ENCODE measurements around the gene MARCHF2.
A peak's percentile ranks its signal among the peaks of the same experiment; 100 is the strongest.
"Not testable (repeated sequence)": the region's sequence is repeated elsewhere in the genome, so short reads cannot be mapped to it uniquely, and the experiment has no call there.

Gene MARCHF2, protein sequence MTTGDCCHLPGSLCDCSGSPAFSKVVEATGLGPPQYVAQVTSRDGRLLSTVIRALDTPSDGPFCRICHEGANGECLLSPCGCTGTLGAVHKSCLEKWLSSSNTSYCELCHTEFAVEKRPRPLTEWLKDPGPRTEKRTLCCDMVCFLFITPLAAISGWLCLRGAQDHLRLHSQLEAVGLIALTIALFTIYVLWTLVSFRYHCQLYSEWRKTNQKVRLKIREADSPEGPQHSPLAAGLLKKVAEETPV

DNA sequence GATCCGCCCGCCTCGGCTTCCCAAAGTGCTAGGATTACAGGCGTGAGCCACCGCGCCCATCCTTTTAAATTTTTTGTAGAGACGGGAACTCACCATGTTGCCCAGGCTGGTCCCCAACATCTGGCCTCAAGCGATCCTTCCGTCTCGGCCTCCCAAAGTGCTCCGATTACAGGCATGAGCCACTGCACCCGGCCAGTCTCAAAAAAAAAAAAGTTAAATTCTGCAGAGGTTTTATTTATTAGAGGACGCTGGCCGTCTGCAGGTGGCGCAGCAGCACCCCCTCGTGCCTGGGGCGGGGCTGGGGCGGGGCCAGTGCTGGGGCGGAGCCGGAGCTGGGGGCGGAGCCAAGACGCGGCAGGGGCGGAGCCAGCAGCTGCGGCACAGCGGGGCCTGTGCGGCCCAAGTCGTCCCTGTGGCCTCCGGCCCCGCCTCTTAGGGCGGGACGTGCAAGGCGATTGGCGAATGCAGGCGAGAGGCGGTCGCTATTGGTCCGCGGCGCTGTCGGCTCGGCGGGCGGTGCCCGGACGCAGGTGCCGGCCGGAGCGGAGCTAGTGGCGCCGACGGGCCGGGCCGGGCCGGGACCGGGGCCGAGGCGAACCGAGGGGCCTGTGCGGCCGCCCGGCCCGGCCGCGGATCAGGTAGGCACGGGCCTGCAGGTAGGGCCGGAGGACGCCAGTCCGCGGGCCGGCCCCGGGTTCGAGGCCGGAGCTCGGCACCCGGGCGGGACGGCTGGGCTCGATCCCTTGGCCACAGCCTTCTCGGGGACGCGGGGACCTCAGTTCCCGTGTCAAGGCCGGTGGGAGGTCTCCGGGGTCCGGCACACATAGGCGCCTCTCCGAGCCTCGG lies at the start of gene MARCHF2:
TSS of gene MARCHF2 (plus strand) at position 523 of the 846 bp plus-strand sequence. CDS start 8,536 bp downstream, outside the sequence.
- peak; percentile 96 for DNase-seq (ENCODE audit: low read depth)

DNA sequence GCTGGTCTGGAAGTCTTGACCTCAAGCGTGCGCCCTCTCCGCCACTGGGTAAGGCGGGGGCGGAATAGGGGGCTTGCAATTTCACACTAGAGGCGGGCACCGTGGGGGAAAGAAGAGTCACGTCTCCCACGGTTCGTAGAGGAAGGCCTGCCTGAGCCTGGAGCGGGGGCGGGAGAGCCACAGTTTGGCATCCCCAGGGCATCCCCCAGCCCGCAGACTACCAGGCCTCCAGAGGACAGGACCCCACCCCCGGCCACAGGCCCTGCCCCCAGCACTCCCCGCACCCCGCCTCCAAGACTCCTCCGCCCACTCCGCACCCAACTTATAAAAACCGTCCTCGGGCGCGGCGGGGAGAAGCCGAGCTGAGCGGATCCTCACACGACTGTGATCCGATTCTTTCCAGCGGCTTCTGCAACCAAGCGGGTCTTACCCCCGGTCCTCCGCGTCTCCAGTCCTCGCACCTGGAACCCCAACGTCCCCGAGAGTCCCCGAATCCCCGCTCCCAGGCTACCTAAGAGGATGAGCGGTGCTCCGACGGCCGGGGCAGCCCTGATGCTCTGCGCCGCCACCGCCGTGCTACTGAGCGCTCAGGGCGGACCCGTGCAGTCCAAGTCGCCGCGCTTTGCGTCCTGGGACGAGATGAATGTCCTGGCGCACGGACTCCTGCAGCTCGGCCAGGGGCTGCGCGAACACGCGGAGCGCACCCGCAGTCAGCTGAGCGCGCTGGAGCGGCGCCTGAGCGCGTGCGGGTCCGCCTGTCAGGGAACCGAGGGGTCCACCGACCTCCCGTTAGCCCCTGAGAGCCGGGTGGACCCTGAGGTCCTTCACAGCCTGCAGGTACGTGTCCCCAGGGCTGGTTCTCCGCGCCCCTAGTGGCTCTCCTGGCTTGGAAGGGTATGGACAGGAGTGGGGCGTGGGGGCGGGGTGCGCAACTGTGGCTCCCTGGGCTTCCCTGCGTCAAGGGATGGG lies 49.0 kb upstream of the MARCHF2 start, which contains the start of gene ANGPTL4:
TSS of gene ANGPTL4 (plus strand) at position 353 of the 969 bp plus-strand sequence. CDS start at position 520, 167 bp downstream.
- DNase-seq (ENCODE audit: low read depth) = peak; percentile 88

- DNase-seq (ENCODE audit: low read depth) = no peak
These were observed 47.0 kb upstream of the MARCHF2 start for GRCh38 chr19:8366121-8366581.

GRCh38 chr19:8366961-8367326 lies 46.2 kb upstream of the MARCHF2 start:
- peak; percentile 38 for DNase-seq (ENCODE audit: low read depth)

DNA sequence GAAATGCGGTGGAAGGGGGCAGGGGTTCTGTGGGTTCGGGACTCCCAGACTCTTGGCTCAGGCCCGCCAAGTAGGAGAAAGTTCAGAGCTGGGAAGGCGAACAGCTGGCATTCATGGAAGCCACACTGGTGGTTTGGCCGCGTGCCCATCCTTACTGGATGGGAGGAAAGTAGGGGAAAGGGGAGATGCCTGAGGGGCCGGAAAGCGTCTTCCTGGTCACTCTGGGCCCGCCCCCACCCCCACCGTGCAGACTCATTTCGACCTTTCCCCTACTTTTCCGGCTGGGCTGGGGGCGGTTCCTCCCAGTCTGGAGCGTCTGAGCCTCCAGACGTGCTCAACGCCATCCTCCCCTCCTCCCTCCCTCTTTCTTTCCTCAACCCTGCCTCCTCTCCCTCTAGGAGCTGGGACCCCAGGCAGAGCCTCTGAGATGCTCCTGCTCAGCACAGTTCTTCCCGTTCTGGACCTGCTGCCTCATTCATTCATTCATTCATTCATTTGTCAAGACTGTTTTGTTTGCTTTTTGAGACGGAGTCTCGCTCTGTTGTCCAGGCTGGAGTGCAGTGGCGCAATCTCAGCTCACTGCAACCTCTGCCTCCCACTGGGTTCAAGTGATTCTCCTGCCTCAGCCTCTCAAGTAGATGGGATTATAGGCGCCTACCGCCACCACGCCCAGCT lies 45.6 kb upstream of the MARCHF2 start:
- peak; percentile 96 for DNase-seq (ENCODE audit: low read depth)

GRCh38 chr19:8370176-8371010 lies 42.7 kb upstream of the MARCHF2 start:
- peak; percentile 73 for DNase-seq (ENCODE audit: low read depth)

DNA sequence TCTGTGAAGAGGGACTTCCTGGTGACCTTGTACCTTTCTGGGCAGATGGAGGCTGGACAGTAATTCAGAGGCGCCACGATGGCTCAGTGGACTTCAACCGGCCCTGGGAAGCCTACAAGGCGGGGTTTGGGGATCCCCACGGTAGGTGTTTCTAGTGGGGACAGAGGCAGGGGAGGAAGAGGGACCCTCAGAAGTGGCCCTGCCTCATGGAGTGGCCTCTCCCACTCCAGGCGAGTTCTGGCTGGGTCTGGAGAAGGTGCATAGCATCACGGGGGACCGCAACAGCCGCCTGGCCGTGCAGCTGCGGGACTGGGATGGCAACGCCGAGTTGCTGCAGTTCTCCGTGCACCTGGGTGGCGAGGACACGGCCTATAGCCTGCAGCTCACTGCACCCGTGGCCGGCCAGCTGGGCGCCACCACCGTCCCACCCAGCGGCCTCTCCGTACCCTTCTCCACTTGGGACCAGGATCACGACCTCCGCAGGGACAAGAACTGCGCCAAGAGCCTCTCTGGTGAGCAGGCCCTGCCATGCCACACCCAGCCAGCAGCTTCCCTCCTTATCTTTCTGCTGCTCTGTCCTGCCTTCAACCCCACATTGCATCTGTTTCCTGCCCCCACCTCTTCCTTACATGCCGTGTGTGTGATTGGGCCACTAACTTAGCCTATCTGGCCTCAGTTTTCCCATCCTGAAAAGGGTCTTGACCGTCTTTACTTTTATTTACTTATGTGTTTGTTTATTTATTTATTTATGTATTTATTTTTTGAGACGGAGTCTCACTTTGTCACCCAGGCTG lies 41.9 kb upstream of the MARCHF2 start:
- no peak for DNase-seq (ENCODE audit: low read depth)

GRCh38 chr19:8373867-8374813 lies 39.0 kb upstream of the MARCHF2 start:
- peak; percentile 51 for DNase-seq (ENCODE audit: low read depth)

GRCh38 chr19:8375766-8376165 lies 37.3 kb upstream of the MARCHF2 start:
- not testable (repeated sequence) for DNase-seq (ENCODE audit: low read depth)

GRCh38 chr19:8376373-8376974 lies 36.6 kb upstream of the MARCHF2 start:
- DNase-seq (ENCODE audit: low read depth) = not testable (repeated sequence)

DNA sequence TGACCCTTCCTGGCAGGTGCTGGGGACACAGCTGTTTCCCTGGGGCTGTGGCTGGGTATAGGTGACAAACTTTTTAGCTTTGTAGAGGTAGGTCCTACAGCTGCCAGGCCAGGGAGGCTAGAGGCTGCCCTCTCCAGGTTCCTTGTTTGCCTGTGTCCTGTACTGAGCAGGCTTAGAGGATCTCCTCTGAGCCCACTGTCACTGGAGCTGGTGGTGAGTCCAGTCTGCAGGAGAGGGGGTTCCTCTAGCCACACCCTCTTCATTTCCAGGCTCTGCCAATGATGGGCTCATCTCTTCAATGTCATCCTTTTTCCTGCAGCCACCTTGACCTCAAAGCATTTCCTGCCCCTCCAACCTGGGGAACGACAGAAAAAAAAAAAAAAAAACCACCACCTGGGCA lies 35.5 kb upstream of the MARCHF2 start:
- DNase-seq (ENCODE audit: low read depth) = no peak

- not testable (repeated sequence) for DNase-seq (ENCODE audit: low read depth)
These were observed 33.8 kb upstream of the MARCHF2 start for GRCh38 chr19:8379156-8379891.

DNA sequence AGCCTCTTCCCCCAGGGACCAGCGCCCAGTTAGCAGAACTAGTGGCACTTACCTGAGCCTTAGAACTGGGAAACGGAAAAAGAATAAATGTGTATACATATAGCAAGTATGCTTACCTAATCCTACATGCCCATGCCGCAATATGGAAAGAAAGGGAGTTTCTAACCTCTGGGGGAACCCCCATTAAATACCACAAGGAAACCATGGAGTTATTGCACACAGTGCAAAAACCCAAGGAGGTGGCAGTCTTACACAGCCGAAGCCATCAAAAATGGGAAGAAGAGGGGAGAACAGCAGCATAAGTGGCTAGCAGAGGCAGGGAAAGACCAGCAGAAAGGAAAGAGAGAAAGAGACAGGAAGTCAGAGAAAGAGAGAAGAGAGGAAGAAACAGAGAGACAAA lies 28.5 kb upstream of the MARCHF2 start:
- DNase-seq (ENCODE audit: low read depth) = not testable (repeated sequence)

GRCh38 chr19:8385103-8385502 lies 28.0 kb upstream of the MARCHF2 start:
- DNase-seq (ENCODE audit: low read depth) = not testable (repeated sequence)

GRCh38 chr19:8385566-8385965 lies 27.5 kb upstream of the MARCHF2 start:
- not testable (repeated sequence) for DNase-seq (ENCODE audit: low read depth)

DNA sequence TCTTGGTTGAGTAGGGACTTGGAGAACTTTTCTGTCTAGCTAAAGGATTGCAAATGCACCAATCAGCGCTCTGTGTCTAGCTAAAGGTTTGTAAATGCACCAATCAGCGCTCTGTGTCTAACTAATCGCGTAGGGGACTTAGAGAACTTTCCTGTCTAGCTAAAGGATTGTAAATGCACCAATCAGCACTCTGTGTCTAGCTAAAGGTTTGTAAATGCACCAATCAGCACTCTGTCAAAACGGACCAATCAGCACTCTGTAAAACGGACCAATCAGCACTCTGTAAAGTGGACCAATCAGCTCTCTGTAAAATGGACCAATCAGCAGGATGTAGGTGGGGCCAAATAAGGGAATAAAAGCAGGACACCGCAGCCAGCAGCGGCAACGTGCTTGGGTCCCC lies 26.7 kb upstream of the MARCHF2 start:
- not testable (repeated sequence) for DNase-seq (ENCODE audit: low read depth)

DNA sequence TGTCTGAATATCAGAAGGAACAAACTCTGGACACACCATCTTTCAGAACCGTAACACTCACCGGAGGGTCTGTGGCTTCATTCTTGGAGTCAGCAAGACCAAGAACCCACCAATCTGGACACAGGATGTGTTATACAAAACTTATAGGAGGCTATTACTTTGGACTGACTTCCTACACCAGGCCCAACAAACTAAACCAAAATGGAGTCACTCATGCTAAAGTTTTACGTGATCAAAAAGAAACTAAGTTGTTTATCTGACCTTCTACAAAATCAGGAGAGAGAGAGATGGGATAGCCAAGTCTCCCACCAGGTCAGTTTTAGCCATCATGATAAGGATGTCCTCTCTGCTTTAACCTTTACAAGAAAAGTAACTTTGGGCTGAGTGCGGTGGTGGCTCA lies 26.1 kb upstream of the MARCHF2 start:
- no peak for DNase-seq (ENCODE audit: low read depth)
